Activated CD8-positive, alpha-beta memory T cell treated with anti-CD3 and anti-CD28 coated beads for 1 hour (primary cell): ENCODE measurements around the gene FBXO48.
"Not testable (repeated sequence)": the region's sequence is repeated elsewhere in the genome, so short reads cannot be mapped to it uniquely, and the experiment has no call there.

Experiments used
- DNase-seq, 2 donors: peaks; one replicate each; pipeline ENCODE4 v3.0.0-alpha.2; 2020; ENCODE audit warnings: low read depth in 1 of 2; ENCODE audit errors: extremely low read depth in 1 of 2

The FBXO48 gene

GRCh38 chr2:68472796-68473414 lies 5.8 kb upstream of the FBXO48 start:
- DNase-seq: no peak

GRCh38 chr2:68471385-68471784 lies 4.3 kb upstream of the FBXO48 start:
- no peak for DNase-seq

- no peak for DNase-seq
Observed at GRCh38 chr2:68469935-68470334, 2.8 kb upstream of the FBXO48 start.

GRCh38 chr2:68468801-68469200 lies 1.7 kb upstream of the FBXO48 start:
- no peak for DNase-seq

GRCh38 chr2:68466778-68467076 lies 367 bp downstream of the FBXO48 start:
- DNase-seq: no peak

GRCh38 chr2:68466361-68466777 lies 725 bp downstream of the FBXO48 start:
- peak; percentile 34 to 40 for DNase-seq

GRCh38 chr2:68465081-68465916 lies 1.8 kb downstream of the FBXO48 start:
- DNase-seq: no peak

GRCh38 chr2:68464651-68465050 lies 2.4 kb downstream of the FBXO48 start:
- no peak for DNase-seq

- DNase-seq: no peak
Observed at GRCh38 chr2:68463287-68463877, 3.7 kb downstream of the FBXO48 start.

- DNase-seq: no peak
Observed at GRCh38 chr2:68458981-68459380, 8.1 kb downstream of the FBXO48 start.

- no peak for DNase-seq
Observed at GRCh38 chr2:68456198-68456597, 10.9 kb downstream of the FBXO48 start.

- DNase-seq: no peak
Observed at GRCh38 chr2:68454719-68455118, 12.4 kb downstream of the FBXO48 start.

GRCh38 chr2:68453761-68454360 lies 13.2 kb downstream of the FBXO48 start:
- DNase-seq: no peak

- DNase-seq: no peak
Observed at GRCh38 chr2:68452158-68452900, 14.8 kb downstream of the FBXO48 start.

- no peak for DNase-seq
Observed at GRCh38 chr2:68448671-68449653, 18.1 kb downstream of the FBXO48 start.

GRCh38 chr2:68447118-68447517 lies 20.0 kb downstream of the FBXO48 start:
- DNase-seq: no peak

- DNase-seq: not testable (repeated sequence)
Observed at GRCh38 chr2:68446425-68446824, 20.7 kb downstream of the FBXO48 start.

GRCh38 chr2:68441994-68442322 lies 25.1 kb downstream of the FBXO48 start:
- DNase-seq: no peak

GRCh38 chr2:68441179-68441993 lies 25.7 kb downstream of the FBXO48 start:
- peak; percentile 60 to 62 for DNase-seq
